ENCODE data around the gene HOXA9.

- no peak for TF ChIP-seq CTCF (IDR thresholded peaks at IDR 0.05)
- no peak for TF ChIP-seq POLR2A (IDR thresholded peaks at IDR 0.05)
These were observed 20.6 kb downstream of the HOXA9 start for GRCh38 chr7:27144781-27145164.
